ENCODE data around the gene CCDC148. TPM values are rescaled to one million over a fixed set of nuclear protein-coding genes. Genes with fewer than 3 reads are reported as not detected.

CCDC148 gene
- total RNA-seq, 1 donor from 2014 or later: 2.2 TPM

DNA sequence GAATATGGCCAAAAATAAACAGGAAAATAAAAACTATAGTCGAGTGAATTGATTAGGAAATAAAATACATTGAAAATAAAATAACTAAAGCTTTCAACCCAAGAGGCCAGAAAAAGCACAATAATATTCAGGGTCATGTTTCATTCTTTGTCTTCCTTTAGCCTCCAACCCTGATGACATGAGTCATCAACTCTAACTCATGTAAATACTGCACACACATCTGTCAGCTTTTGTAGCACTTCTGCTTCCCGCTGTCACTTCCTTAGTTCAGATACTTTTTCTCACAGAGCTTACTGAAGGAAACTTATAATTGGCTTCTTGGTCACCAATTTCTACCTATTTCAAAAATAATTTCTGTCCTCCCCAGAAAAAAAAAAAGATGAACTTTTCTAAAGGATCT, 242.1 kb downstream of the CCDC148 start:
- Mint-ChIP-seq H3K9me3 (ENCODE audit: unreplicated experiment) (no peaks in the 10 kb centered on the region), H3K27me3 (ENCODE audit: unreplicated experiment) (no peaks in the 10 kb centered on the region), H3K4me3 (ENCODE audit: unreplicated experiment) (no peak overlapping the region), H3K27ac (ENCODE audit: unreplicated experiment) (peak overlapping the region; percentile 33), H3K36me3 (ENCODE audit: low read depth, unreplicated experiment) (no peaks in the 10 kb centered on the region), H3K4me1 (ENCODE audit: unreplicated experiment) (peaks cover 10% of the 10 kb centered on the region)
- TF ChIP-seq, protein P1, sequence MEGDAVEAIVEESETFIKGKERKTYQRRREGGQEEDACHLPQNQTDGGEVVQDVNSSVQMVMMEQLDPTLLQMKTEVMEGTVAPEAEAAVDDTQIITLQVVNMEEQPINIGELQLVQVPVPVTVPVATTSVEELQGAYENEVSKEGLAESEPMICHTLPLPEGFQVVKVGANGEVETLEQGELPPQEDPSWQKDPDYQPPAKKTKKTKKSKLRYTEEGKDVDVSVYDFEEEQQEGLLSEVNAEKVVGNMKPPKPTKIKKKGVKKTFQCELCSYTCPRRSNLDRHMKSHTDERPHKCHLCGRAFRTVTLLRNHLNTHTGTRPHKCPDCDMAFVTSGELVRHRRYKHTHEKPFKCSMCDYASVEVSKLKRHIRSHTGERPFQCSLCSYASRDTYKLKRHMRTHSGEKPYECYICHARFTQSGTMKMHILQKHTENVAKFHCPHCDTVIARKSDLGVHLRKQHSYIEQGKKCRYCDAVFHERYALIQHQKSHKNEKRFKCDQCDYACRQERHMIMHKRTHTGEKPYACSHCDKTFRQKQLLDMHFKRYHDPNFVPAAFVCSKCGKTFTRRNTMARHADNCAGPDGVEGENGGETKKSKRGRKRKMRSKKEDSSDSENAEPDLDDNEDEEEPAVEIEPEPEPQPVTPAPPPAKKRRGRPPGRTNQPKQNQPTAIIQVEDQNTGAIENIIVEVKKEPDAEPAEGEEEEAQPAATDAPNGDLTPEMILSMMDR (IDR thresholded peaks at IDR 0.05; ENCODE audit: unreplicated experiment): no peak
- DNase-seq (ENCODE audit: low spot score): no peak

DNA sequence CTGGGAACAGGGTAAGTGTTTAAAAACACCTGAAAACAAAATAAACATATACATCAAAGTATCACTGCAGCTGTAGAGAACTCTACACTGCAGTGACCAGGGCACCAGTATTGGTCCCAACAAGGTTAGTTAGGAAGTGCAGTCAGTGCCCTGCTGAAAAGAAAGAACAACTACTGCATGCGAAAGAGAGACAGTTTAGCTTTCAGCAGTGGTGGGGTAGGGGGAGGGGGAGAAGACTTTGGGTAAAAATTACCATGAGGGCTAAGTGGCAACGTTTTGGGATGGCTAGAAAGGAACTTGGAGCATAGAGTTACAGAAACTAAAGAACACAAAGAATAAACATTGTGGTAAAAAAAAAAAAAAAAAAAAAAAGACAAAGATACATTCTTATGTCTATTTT, 242.8 kb downstream of the CCDC148 start:
- Mint-ChIP-seq H3K4me3 (ENCODE audit: unreplicated experiment) (no peak overlapping the region), H3K27ac (ENCODE audit: unreplicated experiment) (no peak overlapping the region), H3K27me3 (ENCODE audit: unreplicated experiment) (no peaks in the 10 kb centered on the region), H3K4me1 (ENCODE audit: unreplicated experiment) (peaks cover 10% of the 10 kb centered on the region), H3K9me3 (ENCODE audit: unreplicated experiment) (no peaks in the 10 kb centered on the region), H3K36me3 (ENCODE audit: low read depth, unreplicated experiment) (no peaks in the 10 kb centered on the region)
- no peak for DNase-seq (ENCODE audit: low spot score)
- TF ChIP-seq, protein P1 (IDR thresholded peaks at IDR 0.05; ENCODE audit: unreplicated experiment): no peak

DNA sequence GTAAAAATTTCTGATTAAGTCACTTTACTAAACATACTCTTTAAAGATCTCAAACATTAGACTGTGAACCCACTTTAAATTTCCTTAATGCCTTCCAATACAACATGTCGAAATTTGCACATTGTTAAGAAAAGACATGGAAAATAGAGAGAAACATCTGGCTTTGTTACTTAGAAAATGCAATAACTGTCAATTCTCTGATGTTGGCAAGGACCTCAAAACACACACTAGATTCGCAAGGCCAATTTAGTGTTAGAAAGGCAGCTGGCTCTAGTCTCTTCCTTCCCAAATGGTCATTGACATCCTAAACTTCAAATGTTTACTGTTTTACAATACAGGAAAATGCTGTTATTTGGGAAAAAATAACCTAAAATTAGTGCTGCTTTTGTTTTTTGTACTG, 244.3 kb downstream of the CCDC148 start:
- Mint-ChIP-seq H3K27me3 (ENCODE audit: unreplicated experiment) (no peaks in the 10 kb centered on the region), H3K9me3 (ENCODE audit: unreplicated experiment) (no peaks in the 10 kb centered on the region), H3K4me1 (ENCODE audit: unreplicated experiment) (peaks cover 10% of the 10 kb centered on the region), H3K36me3 (ENCODE audit: low read depth, unreplicated experiment) (no peaks in the 10 kb centered on the region), H3K27ac (ENCODE audit: unreplicated experiment) (no peak overlapping the region), H3K4me3 (ENCODE audit: unreplicated experiment) (no peak overlapping the region)
- DNase-seq (ENCODE audit: low spot score): no peak
- TF ChIP-seq, protein P1 (IDR thresholded peaks at IDR 0.05; ENCODE audit: unreplicated experiment): no peak

DNA sequence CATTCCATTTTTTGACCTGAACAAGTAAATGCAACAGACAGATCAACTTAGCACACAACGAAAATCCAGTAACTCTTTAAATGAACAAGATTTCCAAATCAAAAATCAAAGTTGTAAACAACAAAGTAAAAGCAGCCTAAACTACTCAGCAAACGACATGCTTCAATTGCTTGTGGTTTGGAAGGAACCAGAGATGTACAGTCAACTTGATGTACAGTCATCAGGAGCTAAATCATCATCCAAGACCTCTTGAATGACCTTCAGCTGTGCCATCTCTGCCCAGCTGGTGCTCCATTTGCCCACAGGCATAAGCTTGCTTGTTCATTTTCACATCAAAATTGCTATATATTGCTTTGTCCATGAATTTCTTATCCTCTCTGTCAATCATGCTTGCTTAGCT, 245.1 kb downstream of the CCDC148 start:
- DNase-seq (ENCODE audit: low spot score): no peak
- Mint-ChIP-seq H3K27ac (ENCODE audit: unreplicated experiment) (no peak overlapping the region), H3K36me3 (ENCODE audit: low read depth, unreplicated experiment) (no peaks in the 10 kb centered on the region), H3K27me3 (ENCODE audit: unreplicated experiment) (no peaks in the 10 kb centered on the region), H3K4me1 (ENCODE audit: unreplicated experiment) (peaks cover 10% of the 10 kb centered on the region), H3K4me3 (ENCODE audit: unreplicated experiment) (no peak overlapping the region), H3K9me3 (ENCODE audit: unreplicated experiment) (no peaks in the 10 kb centered on the region)
- TF ChIP-seq, protein P1 (IDR thresholded peaks at IDR 0.05; ENCODE audit: unreplicated experiment): no peak

DNA sequence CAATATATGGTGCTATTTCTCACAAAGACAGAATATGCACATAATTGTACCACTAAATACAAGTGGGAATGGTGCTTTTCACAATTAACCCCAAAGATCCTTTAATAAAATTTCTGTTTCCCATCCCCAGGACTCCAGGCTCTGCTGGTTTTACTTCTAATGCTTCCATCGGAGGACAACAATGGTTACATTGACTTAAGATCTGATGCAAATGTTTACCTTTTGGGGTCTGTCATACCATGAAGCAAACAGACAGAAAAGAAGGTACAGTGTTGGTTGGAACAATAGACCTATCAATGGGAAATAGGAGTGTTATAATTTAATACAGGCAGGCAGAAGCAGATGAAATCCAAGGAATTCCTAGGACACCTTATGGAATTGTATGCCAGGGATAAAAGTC, 249.2 kb downstream of the CCDC148 start:
- Mint-ChIP-seq H3K4me3 (ENCODE audit: unreplicated experiment) (no peak overlapping the region), H3K36me3 (ENCODE audit: low read depth, unreplicated experiment) (no peaks in the 10 kb centered on the region), H3K4me1 (ENCODE audit: unreplicated experiment) (no peaks in the 10 kb centered on the region), H3K27ac (ENCODE audit: unreplicated experiment) (no peak overlapping the region), H3K27me3 (ENCODE audit: unreplicated experiment) (no peaks in the 10 kb centered on the region), H3K9me3 (ENCODE audit: unreplicated experiment) (no peaks in the 10 kb centered on the region)
- TF ChIP-seq, protein P1 (IDR thresholded peaks at IDR 0.05; ENCODE audit: unreplicated experiment): no peak
- no peak for DNase-seq (ENCODE audit: low spot score)

Measured in endothelial cell (in vitro differentiated cells).